IMR-90 (cell line): ENCODE results near the gene TMED6. TPM values are rescaled to one million over a fixed set of nuclear protein-coding genes. Genes with fewer than 3 reads are reported as not detected.

Experiments used
- ATAC-seq: fragments of 200-7000 bp; cut with Tn5 transposase; 2 replicates; pipeline ENCODE4 v1.9.1; 2020; ENCODE audit warnings: low read depth, mild to moderate bottlenecking, moderate library complexity
- BruUV-seq: library from RNA; stranded (reverse); fragments of 400-500 nt; replicated peaks from 2 replicates; lab custom pipeline; 2021; lab: Mats Ljungman, UMichigan
- CTCF ChIA-PET: fragments of 300-600 bp; formaldehyde crosslinking; extraction: SDS; loops from one replicate; lab custom pipeline; 2021; ENCODE audit warnings: antibody characterized with exemption; lab: Yijun Ruan, JAX
- POLR2A ChIA-PET: fragments of 300-600 bp; sonication (Branson Sonifier 250); formaldehyde crosslinking; loops from one replicate; lab custom pipeline; 2022; ENCODE audit warnings: antibody characterized with exemption; ENCODE audit not compliant: unreplicated experiment; lab: Charles Lee
- DNase-seq: peaks from one replicate; pipeline ENCODE4 v3.0.0; 2013
- H2AFZ ChIP-seq: replicated peaks from 2 replicates; pipeline ENCODE3; 2013; ENCODE audit warnings: low read length, mild to moderate bottlenecking; ENCODE audit not compliant: poor library complexity
- H2AK5ac ChIP-seq: 2 replicates; pipeline ENCODE4 v1.6.1; 2013; ENCODE audit warnings: low read depth, low read length, inconsistent platforms
- H2AK9ac ChIP-seq: replicated peaks from 2 replicates; pipeline ENCODE3; 2013; ENCODE audit warnings: mild to moderate bottlenecking, low read depth, low read length, moderate library complexity; ENCODE audit not compliant: poor library complexity
- H2BK120ac ChIP-seq: 2 replicates; pipeline ENCODE4 v1.6.1; 2013; ENCODE audit warnings: low read depth, low read length, inconsistent platforms
- H2BK15ac ChIP-seq: 3 replicates; pipeline ENCODE4 v1.6.1; 2013; ENCODE audit warnings: low read depth, low read length, inconsistent platforms
- H2BK20ac ChIP-seq: 2 replicates; pipeline ENCODE4 v1.6.1; 2013; ENCODE audit warnings: low read depth, mild to moderate bottlenecking, inconsistent platforms, low read length, moderate library complexity
- H2BK5ac ChIP-seq: 2 replicates; pipeline ENCODE4 v1.6.1; 2013; ENCODE audit warnings: mild to moderate bottlenecking, low read depth, low read length, inconsistent platforms; ENCODE audit not compliant: poor library complexity, severe bottlenecking
- H3K14ac ChIP-seq: replicated peaks from 2 replicates; pipeline ENCODE4 v1.6.1; 2013; ENCODE audit warnings: low read depth, low read length, inconsistent platforms
- H3K18ac ChIP-seq: 2 replicates; pipeline ENCODE4 v1.6.1; 2013; ENCODE audit warnings: low read depth, low read length, control low read depth
- H3K23ac ChIP-seq: 2 replicates; pipeline ENCODE4 v1.6.1; 2013; ENCODE audit warnings: low read depth, low read length, inconsistent platforms
- H3K27ac ChIP-seq: 2 replicates; pipeline ENCODE4 v1.5.1; 2013; ENCODE audit warnings: mild to moderate bottlenecking, control low read depth, low read length; ENCODE audit not compliant: insufficient read depth
- H3K27me3 ChIP-seq: 2 replicates; pipeline ENCODE4 v1.6.1; 2013; ENCODE audit warnings: low read length; ENCODE audit not compliant: control insufficient read depth, insufficient read depth
- H3K36me3 ChIP-seq: 2 replicates; pipeline ENCODE4 v1.6.1; 2013; ENCODE audit warnings: low read length, mixed read lengths; ENCODE audit not compliant: control insufficient read depth, insufficient read depth
- H3K4ac ChIP-seq: 2 replicates; pipeline ENCODE4 v1.6.1; 2013; ENCODE audit warnings: low read depth, low read length, inconsistent platforms
- H3K4me1 ChIP-seq: 2 replicates; pipeline ENCODE4 v1.6.1; 2013; ENCODE audit warnings: low read length, mixed read lengths; ENCODE audit not compliant: control insufficient read depth, insufficient read depth
- H3K4me2 ChIP-seq: 2 replicates; pipeline ENCODE4 v1.6.1; 2013; ENCODE audit warnings: low read depth, mild to moderate bottlenecking, control low read depth, low read length, moderate library complexity
- H3K4me3 ChIP-seq: 2 replicates; pipeline ENCODE4 v1.5.1; 2013; ENCODE audit warnings: low read depth, mild to moderate bottlenecking, control low read depth, low read length, moderate library complexity; ENCODE audit not compliant: insufficient read depth
- H3K56ac ChIP-seq: 2 replicates; pipeline ENCODE4 v1.6.1; 2013; ENCODE audit warnings: low read length, inconsistent platforms; ENCODE audit not compliant: insufficient read depth; ENCODE audit errors: extremely low read depth
- H3K79me1 ChIP-seq, 2 experiments: 2 replicates each; pipeline ENCODE4 v1.6.1; 2013; ENCODE audit warnings: low read length in 2 of 2, inconsistent platforms in 1 of 2, low read depth in 1 of 2
- H3K9ac ChIP-seq: 2 replicates; pipeline ENCODE4 v1.6.1; 2013; ENCODE audit warnings: low read depth, low read length, control low read depth
- H3K9me1 ChIP-seq: 2 replicates; pipeline ENCODE4 v1.6.1; 2013; ENCODE audit warnings: low read length, inconsistent platforms; ENCODE audit not compliant: insufficient read depth
- H3K9me3 ChIP-seq: 2 replicates; pipeline ENCODE4 v1.6.1; 2013; ENCODE audit warnings: low read length; ENCODE audit not compliant: control insufficient read depth, insufficient read depth
- H4K20me1 ChIP-seq: 2 replicates; pipeline ENCODE4 v1.6.1; 2013; ENCODE audit warnings: low read length, inconsistent platforms; ENCODE audit not compliant: insufficient read depth
- H4K5ac ChIP-seq: 2 replicates; pipeline ENCODE4 v1.6.1; 2013; ENCODE audit warnings: mild to moderate bottlenecking, low read depth, low read length, control low read depth
- H4K8ac ChIP-seq, 2 experiments: 2 replicates each; pipeline ENCODE4 v1.6.1; 2013; ENCODE audit warnings: low read depth in 2 of 2, low read length in 2 of 2, control low read depth in 1 of 2, inconsistent platforms in 1 of 2
- H4K91ac ChIP-seq: 2 replicates; pipeline ENCODE4 v1.6.1; 2013; ENCODE audit warnings: low read depth, low read length, inconsistent platforms; ENCODE audit not compliant: insufficient read depth
- BHLHE40 ChIP-seq: fragments of 150-350 bp; IDR thresholded peaks from 2 replicates; pipeline ENCODE4 v1.6.1; 2016; ENCODE audit warnings: mild to moderate bottlenecking, low read depth, low read length
- CEBPB ChIP-seq: IDR thresholded peaks from 2 replicates; pipeline ENCODE4 v1.6.1; 2012; ENCODE audit warnings: low read depth, low read length, improper control_type of control experiment
- CHD1 ChIP-seq: IDR thresholded peaks from 2 replicates; pipeline ENCODE4 v1.6.1; 2012; ENCODE audit warnings: low read depth, low read length, improper control_type of control experiment
- CTCF ChIP-seq: conservative IDR thresholded peaks from 2 replicates; pipeline ENCODE4 v1.5.1; 2012; ENCODE audit warnings: mild to moderate bottlenecking, low read depth, low read length, improper control_type of control experiment
- ELK1 ChIP-seq: fragments of 150-350 bp; IDR thresholded peaks from 2 replicates; pipeline ENCODE4 v1.6.1; 2016; ENCODE audit warnings: low read depth, mild to moderate bottlenecking, low read length, moderate library complexity, borderline replicate concordance
- MAFK ChIP-seq: IDR thresholded peaks from 2 replicates; pipeline ENCODE4 v1.6.1; 2012; ENCODE audit warnings: low read depth, low read length, improper control_type of control experiment
- MXI1 ChIP-seq: IDR thresholded peaks from 2 replicates; pipeline ENCODE4 v1.6.1; 2012; ENCODE audit warnings: low read depth, mild to moderate bottlenecking, low read length, moderate library complexity, borderline replicate concordance
- NFE2L2 ChIP-seq: fragments of 150-350 bp; IDR thresholded peaks from 2 replicates; pipeline ENCODE4 v1.6.1; 2016; ENCODE audit warnings: low read depth, mild to moderate bottlenecking, low read length
- RAD21 ChIP-seq: IDR thresholded peaks from 2 replicates; pipeline ENCODE4 v1.6.1; 2012; ENCODE audit warnings: low read length, improper control_type of control experiment
- RCOR1 ChIP-seq: IDR thresholded peaks from 2 replicates; pipeline ENCODE4 v1.6.1; 2012; ENCODE audit warnings: mild to moderate bottlenecking, low read length, improper control_type of control experiment; ENCODE audit not compliant: insufficient replicate concordance
- RFX5 ChIP-seq: IDR thresholded peaks from 2 replicates; pipeline ENCODE4 v1.8.0; 2012; ENCODE audit warnings: low read depth, mild to moderate bottlenecking, low read length, moderate library complexity
- SMC3 ChIP-seq: fragments of 150-350 bp; IDR thresholded peaks from 2 replicates; pipeline ENCODE4 v1.6.1; 2016; ENCODE audit warnings: low read depth, mild to moderate bottlenecking, antibody characterized with exemption, low read length, moderate library complexity
- WGBS, 2 experiments: methylation state at CpG; one replicate each; pipeline versions ENCODE4 v1.1.5 to v1.1.7; 2013; ENCODE audit warnings: missing lambda C conversion rate in 2 of 2; ENCODE audit not compliant: insufficient read length in 1 of 2; ENCODE audit errors: extremely low coverage in 2 of 2; 5-methylcytosine and 5-hydroxymethylcytosine counted together
- dilution Hi-C: fragments of 300-500 bp; cut with HindIII; formaldehyde crosslinking; loops from one replicate; pipeline ENCODE4 v1.14.3; 2018; ENCODE audit warnings: low sequenced_read_pairs; ENCODE audit not compliant: unreplicated experiment
- in situ Hi-C: fragments of 300-500 bp; cut with MboI; formaldehyde crosslinking; loops from 3 replicates; pipeline ENCODE4 v1.14.3; 2019; ENCODE audit warnings: low sequenced_read_pairs, inconsistent platforms, mixed read lengths
- intact Hi-C: fragments of 100-400 bp; cut with micrococcal nuclease; formaldehyde crosslinking; loops from 2 replicates; pipeline ENCODE4 v1.10.0; 2022
- polyA plus RNA-seq, 3 experiments: library from polyadenylated mRNA; depleted of rRNA; stranded (reverse); fragments of >200 nt; gene quantifications; 2 replicates each; pipeline ENCODE4 v1.2.3, GENCODE V29; 2012; ENCODE audit warnings: low replicate concordance in 1 of 3
- total RNA-seq: library from RNA; depleted of rRNA; stranded (reverse); fragments of >200 nt; gene quantifications from 2 replicates; pipeline ENCODE4 v1.2.3, GENCODE V29; 2012

The TMED6 gene
- total and polyA plus RNA-seq, 2 of the 4 experiments (the other 2 are of a cell fraction), result 0.10 TPM; not detected in 1

- TF ChIP-seq MAFK, result no peak
Measured at GRCh38 chr16:69399361-69399760, 47.8 kb upstream of the TMED6 start (continued).

GRCh38 chr16:69397821-69398521 is 46.4 kb upstream of the TMED6 start:
- no peak overlapping the region for H3K23ac ChIP-seq
- no peak overlapping the region for H3K4me3 ChIP-seq
- peak overlapping the region; percentile 13; the same call in 1 of the 2 replicates for H3K4me2 ChIP-seq
- DNase-seq, result peak; percentile 78
- no peaks in the 10 kb centered on the region for H3K36me3 ChIP-seq
- BruUV-seq, result no TSS peak
- peak overlapping the region; percentile 19; the same call in 1 of the 2 replicates for H2BK20ac ChIP-seq
- intact Hi-C loops (loop anchor here (2.0 to 5.0 kb wide), 4 partner anchors 27 to 357 kb away; partner anchors contain the start of genes CYB5B and NOB1), dilution Hi-C loops (no loop called here), in situ Hi-C loops (loop anchor here (5.0 to 10.0 kb wide), 2 partner anchors 287 to 354 kb away; partner anchors contain the start of gene NOB1)
- H4K20me1 ChIP-seq, result peaks cover 5% of the 10 kb centered on the region; the same call in 1 of the 2 replicates
- CTCF ChIA-PET, result interaction anchor here (0.6 to 2.6 kb wide), 11 partner anchors 12 to 397 kb away, joined by 3 to 14 read pairs (median 4); partner anchors contain the start of gene NOB1
- peaks cover 12% of the 10 kb centered on the region for H3K4me1 ChIP-seq
- 41% methylated on average over 3 of the region's 6 CpGs; no CpG with 5 or more reads in 1 of the 2 experiments for WGBS, 2 experiments
- peaks cover 7% of the 10 kb centered on the region; the same call in 1 of the 2 replicates for H3K9me1 ChIP-seq
- peak overlapping the region; percentile 29; the same call in 1 of the 3 replicates for H2BK15ac ChIP-seq
- peak overlapping the region; percentile 60 for H3K14ac ChIP-seq
- H4K5ac ChIP-seq, result peak overlapping the region; percentile 41
- H3K79me1 ChIP-seq, result peaks cover 0 to 14% of the 10 kb centered on the region in 2 experiments; a peak in 1 of 4 replicates
- peak overlapping the region; percentile 17 for H2BK5ac ChIP-seq
- POLR2A ChIA-PET, result interaction anchor here (0.6 kb wide), 1 partner anchor 185 kb away, joined by 3 read pairs; no protein-coding TSS in a partner anchor
- H2AFZ ChIP-seq, result peak overlapping the region; percentile 66
- H3K4ac ChIP-seq, result peak overlapping the region; percentile 48
- peak overlapping the region; percentile 43 for H4K91ac ChIP-seq
- peak overlapping the region; percentile 81 for H2AK5ac ChIP-seq
- H3K18ac ChIP-seq, result peak overlapping the region; percentile 36
- H3K27ac ChIP-seq, result no peak overlapping the region
- H3K56ac ChIP-seq, result no peak overlapping the region
- peak overlapping the region in 1 of 2 experiments; percentile 46; a peak in 2 of 4 replicates for H4K8ac ChIP-seq
- peak; percentile 59 for ATAC-seq
- no peak overlapping the region for H3K9ac ChIP-seq
- H2BK120ac ChIP-seq, result peak overlapping the region; percentile 32
- H3K9me3 ChIP-seq, result no peaks in the 10 kb centered on the region
- no peaks in the 10 kb centered on the region; the same call in 1 of the 2 replicates for H3K27me3 ChIP-seq
- H2AK9ac ChIP-seq, result peak overlapping the region; percentile 15
- peak; percentile 60 for TF ChIP-seq BHLHE40
- TF ChIP-seq CTCF, result peak; percentile 64
- TF ChIP-seq RCOR1, result no peak
- TF ChIP-seq SMC3, result no peak
- TF ChIP-seq RAD21, result peak; percentile 81
- TF ChIP-seq CHD1, result no peak
- TF ChIP-seq NFE2L2, result no peak
- TF ChIP-seq CEBPB, result no peak
- no peak for TF ChIP-seq RFX5
- 0 out of 2 replicates have a peak, but pooled peaks have one; percentile 48 for TF ChIP-seq MXI1
- TF ChIP-seq ELK1, result no peak
- TF ChIP-seq MAFK, result no peak
